Testis (tissue), 2 donors: ENCODE results near the gene GUCD1.

ENCODE experiments used
- CTCF ChIP-seq, 3 experiments: fragments of 450-650 bp in 2 of 3; fragments of 200-600 bp in 1 of 3; sonication (generic) in 1 of 3; IDR thresholded peaks; one replicate each; pipeline ENCODE4 v1.5.1; 2016 to 2019; ENCODE audit warnings: antibody characterized with exemption in 3 of 3, mild to moderate bottlenecking in 2 of 3, moderate library complexity in 1 of 3
- POLR2A ChIP-seq: fragments of 450-650 bp; IDR thresholded peaks from one replicate; pipeline ENCODE4 v1.6.1; 2017; ENCODE audit warnings: antibody characterized with exemption, mild to moderate bottlenecking, moderate library complexity

- TF ChIP-seq CTCF (IDR thresholded peaks at IDR 0.05) (no peak), POLR2A (no peak)
Measured at GRCh38 chr22:24548812-24549211, 6.1 kb downstream of the GUCD1 start.
